ENCODE measurements around the gene KLHL14. TPM values are rescaled to one million over a fixed set of nuclear protein-coding genes. Genes with fewer than 3 reads are reported as not detected.

Gene KLHL14
- total and polyA plus RNA-seq, 2 experiments from 2014 or later, result 0.44 to 1.9 TPM

GRCh38 chr18:32717126-32717525, 55.7 kb downstream of the KLHL14 start:
- Histone ChIP-seq H3K4me3 (no peak overlapping the region), H2AFZ (no peak overlapping the region), H3K27me3 (ENCODE audit: insufficient read depth) (no peaks in the 10 kb centered on the region), H3K9me2 (ENCODE audit: insufficient read depth) (no peaks in the 10 kb centered on the region), H3K79me2 (replicated peaks; ENCODE audit: insufficient read depth) (no peaks in the 10 kb centered on the region), H4K20me1 (replicated peaks; ENCODE audit: insufficient read depth) (no peaks in the 10 kb centered on the region), H3K4me1 (ENCODE audit: insufficient read depth) (no peaks in the 10 kb centered on the region), H3K27ac (ENCODE audit: low read depth) (no peak overlapping the region), H3K36me3 (ENCODE audit: insufficient read depth) (no peaks in the 10 kb centered on the region), H3K4me2 (no peak overlapping the region), H3F3A (replicated peaks; ENCODE audit: low read depth) (no peaks in the 10 kb centered on the region)
- Mint-ChIP-seq H3K27ac (no peak overlapping the region), H3K4me3 (no peak overlapping the region), H3K9me3 (no peaks in the 10 kb centered on the region), H3K36me3 (ENCODE audit: low read depth) (no peaks in the 10 kb centered on the region), H3K27me3 (ENCODE audit: insufficient read depth, low read depth, poor library complexity) (peaks cover 4% of the 10 kb centered on the region), H3K4me1 (peaks cover 2% of the 10 kb centered on the region; the same call in 2 of the 3 replicates)
- DNase-seq (ENCODE audit: low spot score), result no peak
- no peak for ATAC-seq
- TF ChIP-seq EZH2phosphoT487 (IDR thresholded peaks at IDR 0.05; ENCODE audit: unreplicated experiment), result no peak
- TF ChIP-seq POLR2AphosphoS5 (IDR thresholded peaks at IDR 0.05; ENCODE audit: low read depth), result no peak
- TF ChIP-seq EZH2 (IDR thresholded peaks at IDR 0.05; ENCODE audit: low read depth, unreplicated experiment), result no peak
- TF ChIP-seq CREB1 (CRISPR knock-in tag; IDR thresholded peaks at IDR 0.05; ENCODE audit: low read depth), result no peak
- no peak for TF ChIP-seq ETS1 (IDR thresholded peaks at IDR 0.05)
- no peak for TF ChIP-seq ZNF331 (CRISPR knock-in tag; IDR thresholded peaks at IDR 0.05; ENCODE audit: low read depth)
- no peak for TF ChIP-seq ZNF462 (CRISPR knock-in tag; IDR thresholded peaks at IDR 0.05)
- no peak for TF ChIP-seq NANOG (IDR thresholded peaks at IDR 0.05; ENCODE audit: borderline replicate concordance)
- no peak for TF ChIP-seq JUNB (IDR thresholded peaks at IDR 0.05; ENCODE audit: unreplicated experiment)
- TF ChIP-seq CTCF (conservative IDR thresholded peaks at IDR 0.05; ENCODE audit: low read depth in 2 of 2), result no peak
- no peak for TF ChIP-seq REST (IDR thresholded peaks at IDR 0.05; ENCODE audit: unreplicated experiment)
- TF ChIP-seq STAT1 (IDR thresholded peaks at IDR 0.05; ENCODE audit: unreplicated experiment), result no peak
- TF ChIP-seq ZNF114 (CRISPR knock-in tag; IDR thresholded peaks at IDR 0.05), result no peak

Data from GM23338 (cell line).